ENCODE data around the gene GFOD2.
A peak's percentile ranks its signal among the peaks of the same experiment; 100 is the strongest.

GFOD2 gene

DNA sequence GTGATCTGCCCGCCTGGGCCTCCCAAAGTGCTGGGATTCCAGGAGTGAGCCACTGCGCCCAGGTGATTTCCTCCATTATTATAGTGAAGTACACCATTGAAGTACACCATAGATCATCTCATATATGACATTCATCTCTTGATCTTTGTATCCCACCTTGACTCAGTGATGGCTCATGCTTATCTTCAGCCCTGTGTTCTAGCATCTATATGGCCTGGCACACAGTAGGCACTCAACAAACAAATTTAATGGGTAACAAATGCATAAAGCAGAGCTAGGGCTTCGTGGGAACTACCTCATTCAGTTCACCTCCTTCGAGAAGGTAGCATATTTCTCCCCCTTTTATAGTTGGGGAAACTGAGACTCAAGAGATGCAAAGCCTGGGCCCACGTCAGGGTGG lies 53.5 kb downstream of the GFOD2 start:
- no peak overlapping the region for H2BK120ac ChIP-seq (ENCODE audit: insufficient read depth, low read length, poor library complexity)
- no peak overlapping the region for H2BK12ac ChIP-seq (ENCODE audit: low read length)
- no peak overlapping the region for H4K12ac ChIP-seq (ENCODE audit: low read depth, low read length)
- no peak overlapping the region for H3K18ac ChIP-seq (ENCODE audit: low read length)
- no peak overlapping the region for H4K91ac ChIP-seq (ENCODE audit: low read depth, low read length)
- H4K8ac ChIP-seq (ENCODE audit: low read depth, low read length), result peak overlapping the region; percentile 3
- no peak overlapping the region for H3K4me3 ChIP-seq (ENCODE audit: low read depth, low read length)
- H3K14ac ChIP-seq (ENCODE audit: low read length), result no peak overlapping the region
- H3K4me2 ChIP-seq (ENCODE audit: low read length), result peak overlapping the region; percentile 78
- H2BK5ac ChIP-seq (ENCODE audit: low read depth, low read length, poor library complexity), result no peak overlapping the region
- no peaks in the 10 kb centered on the region for H3K9me3 ChIP-seq (ENCODE audit: insufficient read depth, low read depth, low read length)
- peaks cover 4% of the 10 kb centered on the region in 2 experiments for H3K36me3 ChIP-seq (ENCODE audit: control insufficient read depth in 1 of 2, insufficient read depth in 2 of 2, low read length in 2 of 2)
- no peaks in the 10 kb centered on the region for H3K27me3 ChIP-seq (ENCODE audit: insufficient read depth, low read length)
- no CpG with 5 or more reads among the region's 5 CpGs for WGBS (ENCODE audit: extremely low coverage, insufficient coverage, insufficient read length)
- no peak for DNase-seq
- H3K4ac ChIP-seq (ENCODE audit: low read depth, low read length), result no peak overlapping the region
- H2AFZ ChIP-seq (ENCODE audit: insufficient read depth, low read length, poor library complexity), result no peak overlapping the region
- H3K23ac ChIP-seq (ENCODE audit: low read length), result no peak overlapping the region
- peaks cover 3% of the 10 kb centered on the region for H3K79me2 ChIP-seq (ENCODE audit: control insufficient read depth, insufficient read depth, low read length, poor library complexity)
- no peak overlapping the region for H3K9ac ChIP-seq (ENCODE audit: low read length)
- no peak overlapping the region for H2AK5ac ChIP-seq (ENCODE audit: low read length)
- no peak overlapping the region for H3K27ac ChIP-seq (ENCODE audit: low read depth, low read length)
- peaks cover 11 to 14% of the 10 kb centered on the region in 2 experiments for H3K4me1 ChIP-seq (ENCODE audit: control insufficient read depth in 1 of 2, insufficient read depth in 2 of 2, low read length in 2 of 2)
- H3K79me1 ChIP-seq (ENCODE audit: low read length), result peaks cover 5% of the 10 kb centered on the region

DNA sequence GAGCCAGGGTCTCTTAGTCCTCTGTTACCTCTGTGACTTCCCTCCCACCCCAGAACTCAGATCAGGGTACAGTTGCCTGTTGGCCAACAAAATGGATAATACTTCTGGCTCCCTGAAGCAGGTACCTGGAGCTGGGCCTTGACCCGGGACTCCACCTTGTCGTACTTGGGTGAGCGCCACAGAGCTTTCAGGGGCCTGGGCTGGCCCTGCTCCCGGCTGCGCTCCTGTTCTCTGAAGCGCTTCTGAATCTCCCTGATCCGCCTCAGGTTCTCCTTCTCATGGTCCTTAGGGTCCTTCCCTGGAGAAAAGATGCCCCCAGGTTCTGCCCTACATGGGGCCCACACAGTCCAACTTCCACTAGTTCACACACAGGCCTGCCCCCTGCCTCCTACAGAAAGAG lies 54.2 kb downstream of the GFOD2 start:
- H3K36me3 ChIP-seq (ENCODE audit: control insufficient read depth in 1 of 2, insufficient read depth in 2 of 2, low read length in 2 of 2), result peaks cover 4% of the 10 kb centered on the region in 2 experiments
- H2BK5ac ChIP-seq (ENCODE audit: low read depth, low read length, poor library complexity), result no peak overlapping the region
- DNase-seq, result no peak
- H3K4me3 ChIP-seq (ENCODE audit: low read depth, low read length), result no peak overlapping the region
- H3K79me1 ChIP-seq (ENCODE audit: low read length), result peaks cover 10% of the 10 kb centered on the region
- H4K91ac ChIP-seq (ENCODE audit: low read depth, low read length), result no peak overlapping the region
- H2BK120ac ChIP-seq (ENCODE audit: insufficient read depth, low read length, poor library complexity), result no peak overlapping the region
- H3K9me3 ChIP-seq (ENCODE audit: insufficient read depth, low read depth, low read length), result no peaks in the 10 kb centered on the region
- H3K18ac ChIP-seq (ENCODE audit: low read length), result no peak overlapping the region
- H4K12ac ChIP-seq (ENCODE audit: low read depth, low read length), result no peak overlapping the region
- no peak overlapping the region for H3K23ac ChIP-seq (ENCODE audit: low read length)
- H2AK5ac ChIP-seq (ENCODE audit: low read length), result no peak overlapping the region
- H3K27ac ChIP-seq (ENCODE audit: low read depth, low read length), result no peak overlapping the region
- H3K4me2 ChIP-seq (ENCODE audit: low read length), result no peak overlapping the region
- H4K8ac ChIP-seq (ENCODE audit: low read depth, low read length), result no peak overlapping the region
- WGBS (ENCODE audit: extremely low coverage, insufficient coverage, insufficient read length), result no CpG with 5 or more reads among the region's 7 CpGs
- H3K4me1 ChIP-seq (ENCODE audit: control insufficient read depth in 1 of 2, insufficient read depth in 2 of 2, low read length in 2 of 2), result peaks cover 11 to 14% of the 10 kb centered on the region in 2 experiments
- H2BK12ac ChIP-seq (ENCODE audit: low read length), result no peak overlapping the region
- no peak overlapping the region for H3K14ac ChIP-seq (ENCODE audit: low read length)
- no peaks in the 10 kb centered on the region for H3K27me3 ChIP-seq (ENCODE audit: insufficient read depth, low read length)
- H3K4ac ChIP-seq (ENCODE audit: low read depth, low read length), result no peak overlapping the region
- H3K79me2 ChIP-seq (ENCODE audit: control insufficient read depth, insufficient read depth, low read length, poor library complexity), result peaks cover 5% of the 10 kb centered on the region
- no peak overlapping the region for H2AFZ ChIP-seq (ENCODE audit: insufficient read depth, low read length, poor library complexity)
- no peak overlapping the region for H3K9ac ChIP-seq (ENCODE audit: low read length)

DNA sequence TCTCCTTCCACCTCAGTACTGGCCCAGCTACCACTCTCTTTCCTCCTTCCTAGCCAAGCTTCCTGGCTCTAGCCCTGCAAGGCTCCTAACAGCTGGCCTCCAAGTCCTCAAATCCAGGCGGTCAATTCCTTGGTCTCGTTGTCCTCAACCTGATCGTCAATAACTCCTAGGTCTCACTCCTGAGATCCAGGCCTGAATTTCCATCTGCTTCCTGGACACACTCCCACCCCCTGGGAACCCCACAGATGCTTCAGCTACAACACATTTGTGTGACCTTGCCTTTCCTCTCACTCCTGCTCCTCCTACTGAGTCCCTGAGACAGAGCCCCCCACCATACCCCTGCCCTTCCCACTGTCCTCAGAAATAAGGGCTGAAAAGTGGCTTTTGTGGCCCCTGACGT lies 54.9 kb downstream of the GFOD2 start:
- no peaks in the 10 kb centered on the region for H3K27me3 ChIP-seq (ENCODE audit: insufficient read depth, low read length)
- no peak overlapping the region for H2BK12ac ChIP-seq (ENCODE audit: low read length)
- H3K14ac ChIP-seq (ENCODE audit: low read length), result no peak overlapping the region
- no peak overlapping the region for H2AFZ ChIP-seq (ENCODE audit: insufficient read depth, low read length, poor library complexity)
- no peak overlapping the region for H2AK5ac ChIP-seq (ENCODE audit: low read length)
- peaks cover 14 to 18% of the 10 kb centered on the region in 2 experiments for H3K4me1 ChIP-seq (ENCODE audit: control insufficient read depth in 1 of 2, insufficient read depth in 2 of 2, low read length in 2 of 2)
- no peak overlapping the region for H3K4me3 ChIP-seq (ENCODE audit: low read depth, low read length)
- H3K9me3 ChIP-seq (ENCODE audit: insufficient read depth, low read depth, low read length), result no peaks in the 10 kb centered on the region
- H3K36me3 ChIP-seq (ENCODE audit: control insufficient read depth in 1 of 2, insufficient read depth in 2 of 2, low read length in 2 of 2), result peaks cover 4% of the 10 kb centered on the region in 2 experiments
- H3K9ac ChIP-seq (ENCODE audit: low read length), result no peak overlapping the region
- no peak overlapping the region for H3K4me2 ChIP-seq (ENCODE audit: low read length)
- H4K8ac ChIP-seq (ENCODE audit: low read depth, low read length), result no peak overlapping the region
- H3K79me1 ChIP-seq (ENCODE audit: low read length), result peaks cover 12% of the 10 kb centered on the region
- no peak overlapping the region for H4K12ac ChIP-seq (ENCODE audit: low read depth, low read length)
- H3K27ac ChIP-seq (ENCODE audit: low read depth, low read length), result no peak overlapping the region
- no peak overlapping the region for H3K23ac ChIP-seq (ENCODE audit: low read length)
- no peak for DNase-seq
- no peak overlapping the region for H2BK5ac ChIP-seq (ENCODE audit: low read depth, low read length, poor library complexity)
- no CpG with 5 or more reads among the region's 4 CpGs for WGBS (ENCODE audit: extremely low coverage, insufficient coverage, insufficient read length)
- no peak overlapping the region for H2BK120ac ChIP-seq (ENCODE audit: insufficient read depth, low read length, poor library complexity)
- H4K91ac ChIP-seq (ENCODE audit: low read depth, low read length), result no peak overlapping the region
- H3K18ac ChIP-seq (ENCODE audit: low read length), result no peak overlapping the region
- peaks cover 6% of the 10 kb centered on the region for H3K79me2 ChIP-seq (ENCODE audit: control insufficient read depth, insufficient read depth, low read length, poor library complexity)
- H3K4ac ChIP-seq (ENCODE audit: low read depth, low read length), result no peak overlapping the region

DNA sequence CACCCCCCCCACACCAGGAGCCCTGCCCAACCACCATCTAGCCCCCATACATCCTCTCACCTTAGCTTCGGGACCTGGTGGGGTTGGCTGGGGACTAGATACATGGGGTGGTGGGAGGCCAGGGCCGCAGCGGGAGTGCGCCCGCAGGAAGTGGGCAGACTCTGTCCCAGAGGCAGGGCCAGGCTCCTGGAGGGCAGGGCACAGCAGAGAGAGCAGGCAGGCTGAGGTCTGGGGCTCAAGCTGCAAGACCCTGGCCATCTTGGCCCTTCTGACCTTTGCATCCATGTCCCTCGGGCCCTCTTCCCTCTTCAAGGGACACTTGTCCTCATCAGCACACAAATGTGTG lies 55.3 kb downstream of the GFOD2 start:
- Histone ChIP-seq H3K36me3 (ENCODE audit: control insufficient read depth in 1 of 2, insufficient read depth in 2 of 2, low read length in 2 of 2) (peaks cover 4% of the 10 kb centered on the region in 2 experiments), H2BK5ac (ENCODE audit: low read depth, low read length, poor library complexity) (no peak overlapping the region), H2BK12ac (ENCODE audit: low read length) (no peak overlapping the region), H3K18ac (ENCODE audit: low read length) (no peak overlapping the region), H4K12ac (ENCODE audit: low read depth, low read length) (no peak overlapping the region), H4K91ac (ENCODE audit: low read depth, low read length) (no peak overlapping the region), H3K9ac (ENCODE audit: low read length) (no peak overlapping the region), H3K4ac (ENCODE audit: low read depth, low read length) (no peak overlapping the region), H4K8ac (ENCODE audit: low read depth, low read length) (no peak overlapping the region), H3K27me3 (ENCODE audit: insufficient read depth, low read length) (no peaks in the 10 kb centered on the region), H3K27ac (ENCODE audit: low read depth, low read length) (no peak overlapping the region), H3K4me3 (ENCODE audit: low read depth, low read length) (no peak overlapping the region), H2BK120ac (ENCODE audit: insufficient read depth, low read length, poor library complexity) (no peak overlapping the region), H3K23ac (ENCODE audit: low read length) (no peak overlapping the region), H2AFZ (ENCODE audit: insufficient read depth, low read length, poor library complexity) (no peak overlapping the region), H3K79me1 (ENCODE audit: low read length) (peaks cover 12% of the 10 kb centered on the region), H3K4me1 (ENCODE audit: control insufficient read depth in 1 of 2, insufficient read depth in 2 of 2, low read length in 2 of 2) (peaks cover 16 to 21% of the 10 kb centered on the region in 2 experiments), H2AK5ac (ENCODE audit: low read length) (no peak overlapping the region), H3K9me3 (ENCODE audit: insufficient read depth, low read depth, low read length) (no peaks in the 10 kb centered on the region), H3K79me2 (ENCODE audit: control insufficient read depth, insufficient read depth, low read length, poor library complexity) (peaks cover 6% of the 10 kb centered on the region), H3K14ac (ENCODE audit: low read length) (no peak overlapping the region), H3K4me2 (ENCODE audit: low read length) (no peak overlapping the region)
- DNase-seq, result no peak
- WGBS (ENCODE audit: extremely low coverage, insufficient coverage, insufficient read length), result no CpG with 5 or more reads among the region's 6 CpGs
